Right ventricle myocardium inferior (tissue), 1 donor: ENCODE measurements around the gene STXBP1. TPM values are rescaled to one million over a fixed set of nuclear protein-coding genes. Genes with fewer than 3 reads are reported as not detected.

Experiments used
- ATAC-seq: fragments of 200-7000 bp; cut with Tn5 transposase; one replicate; pipeline ENCODE4 v1.9.1; 2020; ENCODE audit warnings: mild to moderate bottlenecking, moderate library complexity
- DNase-seq: peaks from one replicate; pipeline ENCODE4 v3.0.0; 2021; ENCODE audit errors: missing footprints
- intact Hi-C: fragments of 100-400 bp; cut with DNase I; formaldehyde crosslinking; loops from one replicate; pipeline ENCODE4 v1.11.0; 2022
- total RNA-seq: library from RNA; stranded (reverse); fragmentation: NEBNext Ultra II Directional; extraction: Animal tissue kit (Norgen Biotek cat#: 25700); gene quantifications from one replicate; pipeline ENCODE4 v1.2.1, GENCODE V29; 2021
- donor health status: DM: no; HTN: yes; CAD: no; lungs with severe emphysema.

Gene STXBP1
- total RNA-seq, 1 donor from 2014 or later = 51.5 TPM

DNA sequence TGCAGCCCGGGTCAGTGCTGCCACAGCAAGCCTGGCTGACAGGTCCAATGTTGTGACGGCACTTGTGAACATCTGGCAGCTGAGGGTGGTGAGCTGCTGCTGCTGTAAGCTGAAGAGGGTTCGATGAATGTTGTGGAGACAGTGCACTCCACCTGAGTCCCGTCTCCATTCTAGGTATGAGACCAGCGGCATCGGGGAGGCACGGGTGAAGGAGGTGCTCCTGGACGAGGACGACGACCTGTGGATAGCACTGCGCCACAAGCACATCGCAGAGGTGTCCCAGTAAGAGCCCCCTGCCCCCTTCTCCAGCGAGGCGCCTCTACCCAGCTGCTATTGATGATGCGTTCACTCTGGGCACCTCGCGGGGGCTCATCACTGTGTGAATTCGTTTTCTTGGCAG is 55.8 kb downstream of the STXBP1 start:
- intact Hi-C loops = no loop called here
- DNase-seq = no peak
- ATAC-seq = no peak

DNA sequence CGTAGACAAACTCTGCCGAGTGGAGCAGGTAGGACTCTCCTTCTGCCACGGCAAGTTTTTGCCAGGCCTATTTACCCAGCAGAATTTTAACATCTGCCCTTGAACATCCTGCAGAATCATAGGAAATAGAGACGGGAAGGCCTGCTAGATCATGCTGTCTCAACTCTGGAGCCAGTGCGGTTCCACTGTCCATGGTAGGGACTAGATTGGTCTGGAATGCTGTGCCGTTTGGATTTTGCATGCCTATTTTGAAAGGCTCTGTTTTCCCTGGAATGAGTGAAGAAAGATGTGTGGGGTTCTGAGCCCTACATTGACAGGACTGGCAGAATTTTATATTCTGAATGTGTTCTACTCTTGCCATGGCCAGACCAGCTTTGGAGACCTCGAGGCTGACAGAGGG is 61.2 kb downstream of the STXBP1 start:
- no peak for ATAC-seq
- intact Hi-C loops = no loop called here
- DNase-seq = no peak

DNA sequence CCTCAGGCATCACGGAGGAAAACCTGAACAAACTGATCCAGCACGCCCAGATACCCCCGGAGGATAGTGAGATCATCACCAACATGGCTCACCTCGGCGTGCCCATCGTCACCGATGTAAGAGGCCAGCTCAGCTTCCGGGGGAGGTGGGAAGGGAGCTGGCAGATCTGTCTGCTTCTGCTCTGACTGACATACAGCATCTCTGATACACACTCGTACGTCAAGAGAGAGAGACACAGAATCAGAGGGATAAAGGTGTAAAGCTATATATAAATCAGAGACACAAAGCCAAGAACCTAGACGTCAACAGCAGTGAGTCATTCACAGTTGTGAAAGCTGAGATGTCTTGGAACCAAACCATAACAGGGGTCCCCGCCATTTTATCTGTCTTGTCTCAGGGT is 64.6 kb downstream of the STXBP1 start:
- intact Hi-C loops = no loop called here
- DNase-seq (no peak), ATAC-seq (no peak)

DNA sequence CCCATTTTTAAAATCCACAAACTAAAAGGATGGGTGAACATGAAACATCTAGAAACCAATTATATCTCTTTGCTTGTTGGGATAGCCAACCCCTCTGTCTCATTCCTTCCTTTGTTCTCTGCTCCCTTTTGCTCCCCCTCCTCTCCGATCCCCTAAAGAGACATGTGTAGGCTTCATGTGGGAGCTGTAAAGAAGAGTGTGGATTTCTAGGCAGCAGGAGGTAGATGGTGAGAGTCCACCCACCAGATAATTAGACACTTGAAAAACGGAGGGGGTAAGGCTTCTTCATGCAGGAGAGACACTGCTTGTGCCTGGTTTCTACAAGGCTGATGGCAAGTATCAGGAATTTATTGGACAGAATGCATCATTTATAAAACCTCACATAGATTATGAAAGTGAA is 67.4 kb downstream of the STXBP1 start:
- intact Hi-C loops = no loop called here
- no peak for ATAC-seq
- no peak for DNase-seq

DNA sequence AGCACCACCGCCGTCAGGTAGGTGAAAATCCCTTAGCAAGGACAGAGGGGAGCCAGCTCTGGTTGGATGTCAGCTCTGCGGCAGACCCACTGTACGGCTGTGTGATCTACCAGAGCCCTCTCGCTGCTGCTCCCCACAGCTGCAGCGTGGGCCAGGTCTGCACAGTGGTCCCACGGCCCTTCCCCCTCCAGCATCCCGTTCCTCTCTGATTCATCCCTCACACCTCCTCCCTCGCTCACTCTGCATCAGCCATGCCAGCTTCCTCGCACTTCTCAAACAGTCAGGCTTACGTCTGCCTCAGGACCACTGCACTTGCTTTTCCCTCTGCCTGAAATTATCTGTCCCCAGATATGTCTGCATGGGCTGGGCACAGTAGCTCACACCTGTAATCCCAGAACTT is 68.1 kb downstream of the STXBP1 start:
- ATAC-seq = no peak
- no peak for DNase-seq
- intact Hi-C loops = no loop called here

DNA sequence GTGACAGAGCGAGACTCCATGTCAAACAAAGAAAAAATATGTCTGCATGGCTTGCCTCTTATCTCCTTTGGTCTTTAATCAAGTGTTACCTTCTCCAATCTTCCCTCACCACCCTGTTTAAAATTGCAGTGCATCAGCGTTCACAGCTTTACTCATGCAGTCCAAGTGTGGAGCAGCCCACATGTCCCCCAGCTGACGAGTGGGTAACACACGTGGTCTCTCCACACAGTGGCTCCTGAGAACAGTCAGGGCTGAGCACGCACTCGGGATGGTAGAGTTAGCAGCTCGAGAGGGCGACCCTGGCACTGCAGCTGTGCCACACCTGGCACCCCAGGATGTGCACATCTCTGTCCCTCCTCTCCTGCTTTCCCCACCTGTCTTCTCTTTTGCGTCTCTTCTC is 68.8 kb downstream of the STXBP1 start:
- intact Hi-C loops = no loop called here
- ATAC-seq = no peak
- no peak for DNase-seq

DNA sequence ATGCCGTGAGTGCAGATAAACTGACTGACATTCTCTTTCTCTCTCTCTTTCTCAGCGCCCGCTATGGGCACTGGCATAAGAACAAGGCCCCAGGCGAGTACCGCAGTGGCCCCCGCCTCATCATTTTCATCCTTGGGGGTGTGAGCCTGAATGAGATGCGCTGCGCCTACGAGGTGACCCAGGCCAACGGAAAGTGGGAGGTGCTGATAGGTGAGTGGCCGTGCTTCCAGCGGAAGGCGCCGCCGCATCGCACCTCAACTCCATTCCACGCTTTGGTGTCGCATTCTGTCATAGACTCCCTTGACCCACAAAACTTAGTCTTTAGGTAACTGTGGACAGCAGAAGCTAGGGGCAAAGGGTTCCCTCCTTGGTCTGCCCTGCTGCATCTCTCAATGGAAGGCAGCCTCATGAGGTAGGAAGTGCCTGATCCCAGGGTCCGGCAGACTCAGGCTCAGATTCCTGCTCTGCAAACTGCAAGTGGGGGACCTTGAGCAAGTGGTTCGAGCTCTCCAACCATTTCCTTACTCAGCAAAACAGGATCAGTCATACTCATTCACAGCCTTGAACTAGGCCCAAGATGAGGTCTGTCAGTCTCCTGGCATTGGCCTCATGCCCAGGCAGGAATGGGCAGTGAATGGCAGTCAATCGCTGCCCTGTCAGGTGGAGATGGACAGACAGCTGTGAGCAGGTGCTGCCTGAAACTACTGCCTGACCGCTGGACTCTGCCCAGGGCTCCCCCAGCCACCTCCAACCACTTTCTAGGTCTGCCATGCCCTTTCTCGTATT is 70.5 kb downstream of the STXBP1 start:
- intact Hi-C loops = no loop called here
- ATAC-seq (no peak), DNase-seq (no peak)

DNA sequence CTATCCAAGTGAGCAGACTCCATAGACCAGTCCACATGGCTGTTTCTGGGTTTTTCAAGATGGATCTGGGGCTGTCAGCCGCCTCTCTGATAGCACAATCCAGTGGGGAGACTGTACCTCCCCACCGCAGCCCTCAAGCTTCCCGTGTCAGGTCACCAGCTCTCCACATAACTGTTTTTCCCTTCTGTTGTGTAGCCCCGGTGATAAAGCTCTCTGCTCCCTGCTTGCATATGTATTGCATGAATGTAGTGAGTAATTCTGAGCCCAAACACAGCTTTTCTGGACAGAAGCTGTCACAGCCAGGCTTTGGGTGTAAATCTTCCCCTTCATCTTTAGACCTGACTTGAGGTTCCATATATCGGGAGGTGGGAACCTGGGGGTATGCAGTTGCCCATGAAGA is 71.6 kb downstream of the STXBP1 start:
- ATAC-seq (no peak), DNase-seq (no peak)
- intact Hi-C loops = no loop called here

DNA sequence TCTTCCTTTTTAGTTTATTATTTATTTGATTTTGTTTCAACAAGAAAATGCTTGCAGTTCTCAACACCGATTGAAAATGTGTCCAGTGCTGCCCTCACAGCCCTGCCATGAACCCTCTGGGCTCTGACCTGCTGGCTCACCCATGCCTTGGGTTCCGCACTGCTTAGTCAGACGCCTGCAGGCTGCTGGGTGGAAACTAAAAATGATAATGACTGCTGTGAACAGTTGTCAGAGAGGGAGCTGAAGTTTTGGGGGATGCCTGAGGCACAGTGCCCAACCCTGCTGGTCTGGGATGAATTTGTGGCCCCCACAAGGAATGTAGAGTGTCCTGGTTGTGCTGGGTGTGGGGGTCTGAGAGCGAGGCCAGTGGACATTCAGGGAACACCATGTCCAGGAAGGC is 72.5 kb downstream of the STXBP1 start:
- DNase-seq (no peak), ATAC-seq (no peak)
- intact Hi-C loops = no loop called here

DNA sequence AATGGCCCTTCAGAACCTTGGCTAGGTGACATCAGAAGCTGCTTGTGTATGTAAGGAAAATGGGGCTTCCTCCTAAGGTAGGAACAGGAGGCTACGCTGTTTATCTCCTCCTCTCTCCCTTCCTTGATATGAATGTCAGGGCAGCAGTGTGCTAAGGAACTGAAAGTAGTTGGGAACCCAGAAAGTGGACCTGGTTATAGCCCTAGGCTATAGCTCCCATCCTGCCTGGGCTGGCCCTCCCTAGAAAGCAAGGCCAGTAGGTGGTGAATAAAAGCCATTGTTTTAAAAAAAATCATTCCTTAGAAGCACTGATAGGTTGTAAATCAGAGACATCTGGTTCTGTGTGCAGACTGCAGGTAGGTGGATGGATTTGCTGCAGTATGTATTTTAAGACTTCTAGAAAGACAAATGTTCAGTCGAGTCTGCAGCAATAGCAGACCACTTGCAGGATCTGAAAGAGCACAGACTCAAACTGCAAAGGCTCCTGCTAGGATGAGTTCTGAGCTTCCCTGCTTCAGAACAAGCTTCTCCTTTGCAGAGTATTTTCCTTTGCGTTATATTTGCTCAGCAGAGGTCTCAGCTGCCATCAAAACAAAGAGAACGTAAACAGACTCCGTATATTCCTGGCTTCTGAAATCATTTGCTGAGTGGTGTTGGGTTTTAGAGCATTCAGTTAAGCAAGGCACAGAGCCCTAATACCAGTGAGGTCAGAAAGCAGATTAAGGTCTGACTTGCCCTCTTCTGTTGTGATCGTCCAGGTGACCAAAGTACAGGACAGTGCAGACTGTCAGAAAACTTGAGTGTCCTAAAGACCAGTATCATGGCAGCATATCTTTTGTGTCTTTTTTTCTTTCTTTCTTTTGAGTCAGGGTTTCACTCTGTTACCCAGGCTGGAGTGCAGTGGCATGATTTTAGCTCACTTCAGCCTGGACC is 74.7 kb downstream of the STXBP1 start:
- ATAC-seq (no peak), DNase-seq (no peak)
- intact Hi-C loops = loop anchor here (1.0 kb wide), 1 partner anchor 33 kb away; no protein-coding TSS in a partner anchor

DNA sequence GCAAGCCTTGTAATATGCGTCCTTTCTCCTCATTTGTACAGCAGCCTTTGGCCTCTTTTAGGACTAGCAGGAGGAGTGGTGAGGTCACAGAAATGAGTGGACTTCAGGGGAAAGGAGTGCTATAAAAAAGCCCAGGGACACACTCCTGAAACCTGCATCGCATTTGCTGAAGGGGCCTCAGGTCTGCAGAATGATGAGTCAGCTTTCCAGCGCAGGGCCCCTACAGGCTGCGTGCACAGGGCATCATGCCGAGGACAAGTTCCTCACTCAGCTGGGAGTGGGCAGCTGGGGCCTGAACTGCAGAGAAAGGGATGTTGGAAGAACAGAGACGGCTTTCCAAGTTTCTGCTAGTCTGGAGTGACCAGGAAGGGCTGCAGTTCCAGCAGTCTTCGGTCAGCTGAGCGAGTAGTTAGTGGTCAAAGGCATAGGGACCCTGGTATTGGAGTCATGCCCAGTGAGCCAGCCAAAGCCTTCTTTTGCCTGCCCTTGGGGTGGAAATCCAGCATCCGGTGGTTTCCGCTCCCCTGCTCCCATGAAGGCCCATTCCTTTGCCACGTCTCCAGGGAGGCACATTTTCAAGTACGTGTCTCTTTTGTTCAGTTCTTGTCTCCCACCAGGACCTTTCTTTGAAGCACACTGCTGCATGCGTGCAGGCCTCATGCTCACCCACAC is 77.4 kb downstream of the STXBP1 start:
- no peak for ATAC-seq
- intact Hi-C loops = no loop called here
- DNase-seq = no peak

DNA sequence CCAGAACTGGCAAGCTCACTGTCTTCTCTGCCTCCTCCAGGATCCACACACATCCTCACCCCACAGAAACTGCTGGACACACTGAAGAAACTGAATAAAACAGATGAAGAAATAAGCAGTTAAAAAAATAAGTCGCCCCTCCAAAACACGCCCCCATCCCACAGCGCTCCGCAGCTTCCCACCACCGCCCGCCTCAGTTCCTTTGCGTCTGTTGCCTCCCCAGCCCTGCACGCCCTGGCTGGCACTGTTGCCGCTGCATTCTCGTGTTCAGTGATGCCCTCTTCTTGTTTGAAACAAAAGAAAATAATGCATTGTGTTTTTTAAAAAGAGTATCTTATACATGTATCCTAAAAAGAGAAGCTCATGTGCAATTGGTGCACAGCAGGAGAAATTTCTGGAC is 78.7 kb downstream of the STXBP1 start:
- DNase-seq = no peak
- no peak for ATAC-seq
- intact Hi-C loops = no loop called here

DNA sequence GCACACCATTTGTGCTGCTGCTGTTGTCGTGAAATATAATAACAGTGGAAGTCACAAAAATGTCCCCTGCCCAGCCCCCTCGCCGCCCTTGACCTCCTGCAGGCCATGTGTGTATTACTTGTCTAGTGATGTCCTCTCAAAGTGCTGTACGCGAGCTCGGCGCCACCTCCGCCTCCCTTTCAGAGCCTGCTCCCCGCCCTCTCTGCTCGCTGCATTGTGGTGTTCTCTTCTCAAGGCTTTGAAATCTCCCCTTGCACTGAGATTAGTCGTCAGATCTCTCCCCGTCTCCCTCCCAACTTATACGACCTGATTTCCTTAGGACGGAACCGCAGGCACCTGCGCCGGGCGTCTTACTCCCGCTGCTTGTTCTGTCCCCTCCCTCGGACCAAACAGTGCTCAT is 80.0 kb downstream of the STXBP1 start:
- ATAC-seq (no peak), DNase-seq (no peak)
- intact Hi-C loops = no loop called here

DNA sequence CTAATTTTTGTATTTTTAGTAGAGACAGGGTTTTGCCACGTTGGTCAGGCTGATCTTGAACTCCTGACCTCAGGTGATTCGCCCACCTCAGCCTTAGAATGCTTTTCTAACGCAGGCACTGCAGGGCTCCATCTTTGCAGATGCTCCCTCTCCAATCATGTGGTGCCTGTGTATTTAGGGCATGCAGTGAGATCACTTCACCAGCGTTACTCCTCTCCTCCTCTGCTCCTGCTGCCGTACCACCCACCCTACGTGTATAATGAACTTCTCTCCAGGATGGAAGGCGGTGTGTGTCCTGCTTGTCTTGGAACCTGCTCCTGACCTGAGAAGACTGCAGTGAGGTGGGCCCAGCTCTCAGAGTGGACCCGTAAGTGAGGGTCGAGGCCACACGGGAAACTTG is 81.1 kb downstream of the STXBP1 start:
- no peak for DNase-seq
- intact Hi-C loops = no loop called here
- no peak for ATAC-seq

DNA sequence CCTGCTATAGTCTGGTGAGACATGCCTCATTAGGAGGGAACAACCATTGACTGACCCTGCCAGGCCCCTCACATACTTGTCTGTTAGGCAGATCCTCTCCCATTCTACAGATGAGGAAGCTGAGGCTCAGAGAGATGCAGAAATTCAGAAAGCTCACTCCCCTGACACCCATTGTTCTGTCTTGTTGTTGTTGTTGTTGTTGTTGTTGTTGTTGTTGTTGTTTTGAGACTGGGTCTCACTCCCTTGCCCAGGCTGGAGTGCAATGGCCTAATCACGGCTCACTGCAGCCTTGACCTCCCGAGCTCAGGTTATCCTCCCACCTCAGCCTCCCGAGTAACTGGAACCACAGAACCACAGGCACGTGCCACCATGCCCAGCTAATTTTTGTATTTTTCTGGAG is 81.6 kb downstream of the STXBP1 start:
- DNase-seq (no peak), ATAC-seq (no peak)
- intact Hi-C loops = no loop called here

DNA sequence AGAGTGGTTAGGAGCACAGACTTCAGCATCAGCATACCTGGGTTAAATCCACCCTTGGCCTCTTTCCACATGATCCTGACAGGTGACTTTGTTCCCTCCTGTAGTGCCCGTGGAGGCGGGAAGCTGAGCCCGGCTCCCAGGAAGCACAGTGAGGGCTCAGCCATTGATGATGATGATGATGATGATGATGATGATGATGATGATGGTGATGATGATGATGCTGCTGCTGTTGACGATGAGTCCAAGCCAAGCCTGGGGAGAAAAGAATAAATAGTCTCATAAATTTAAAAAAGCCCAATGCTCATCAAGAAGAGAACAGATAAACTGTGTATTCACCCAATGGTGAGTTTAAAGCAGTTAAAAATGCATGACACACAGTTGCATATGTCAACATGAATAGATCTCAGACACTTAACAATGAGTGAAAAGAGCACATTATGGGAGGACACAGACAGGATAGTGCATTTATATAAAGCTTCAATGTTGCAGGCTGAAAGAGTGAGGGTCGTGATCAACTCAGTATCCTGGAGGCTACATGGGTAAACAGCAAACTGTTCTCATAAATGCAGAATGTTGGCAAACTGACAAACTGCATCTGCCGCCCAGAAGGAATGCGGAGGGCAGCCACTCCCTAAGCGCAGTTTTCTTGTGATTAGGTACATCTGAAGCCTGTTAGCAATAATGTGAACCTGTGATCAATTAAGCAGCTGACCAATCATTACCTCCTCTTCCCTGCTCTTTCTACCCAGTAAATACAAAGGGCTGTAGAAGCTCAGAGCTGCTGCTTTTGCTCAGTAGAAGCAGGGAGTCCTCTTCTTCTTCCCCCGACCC is 83.0 kb downstream of the STXBP1 start:
- DNase-seq (no peak), ATAC-seq (no peak)
- intact Hi-C loops = no loop called here

DNA sequence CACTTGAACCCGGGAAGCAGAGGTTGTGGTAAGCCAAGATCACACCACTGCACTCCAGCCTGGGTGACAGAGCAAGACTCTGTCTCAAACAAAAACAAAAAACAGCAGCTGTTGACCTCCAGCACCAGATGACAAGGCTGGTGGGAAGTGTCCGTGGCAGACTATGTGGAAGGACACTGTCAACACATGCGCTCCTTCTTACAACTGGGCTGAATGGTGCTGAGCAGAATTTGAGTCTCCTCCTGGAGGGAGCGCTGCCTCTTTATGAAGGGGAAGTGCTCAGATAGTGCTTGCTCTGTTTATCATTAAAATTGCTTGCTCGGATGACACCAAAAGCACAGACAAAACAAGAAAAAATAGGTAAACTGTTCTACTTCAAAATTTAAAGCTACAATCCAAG is 85.5 kb downstream of the STXBP1 start:
- ATAC-seq (no peak), DNase-seq (no peak)
- intact Hi-C loops = no loop called here

DNA sequence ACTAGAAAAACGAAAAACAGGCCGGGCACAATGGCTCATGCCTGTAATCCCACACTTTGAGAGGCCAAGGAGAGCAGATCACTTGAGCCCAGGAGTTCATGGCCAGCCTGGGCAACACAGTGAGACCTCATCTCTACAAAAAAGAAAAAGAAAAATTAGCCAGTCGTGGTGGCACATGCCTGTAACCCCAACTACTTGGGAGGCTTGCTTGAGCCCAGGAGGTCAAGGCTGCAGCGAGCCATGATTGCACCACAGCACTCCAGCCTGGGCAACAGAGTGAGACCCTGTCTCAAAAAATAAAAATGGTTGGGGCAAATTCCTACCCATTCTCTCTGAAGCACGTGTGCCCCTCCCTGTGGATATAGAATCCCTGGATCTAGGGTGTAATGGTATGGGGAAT is 86.3 kb downstream of the STXBP1 start:
- DNase-seq = no peak
- intact Hi-C loops = no loop called here
- no peak for ATAC-seq
